Astrocyte of the hippocampus (primary cell): ENCODE measurements around the gene RSPRY1.
"Not testable (repeated sequence)": the region's sequence is repeated elsewhere in the genome, so short reads cannot be mapped to it uniquely, and the experiment has no call there.

ENCODE experiments used
- DNase-seq: peaks from one replicate; pipeline ENCODE4 v3.0.0; 2011; ENCODE audit warnings: low read depth, low spot score

Gene RSPRY1

GRCh38 chr16:57271867-57272495 lies 85.9 kb downstream of the RSPRY1 start:
- no peak for DNase-seq

- DNase-seq, result no peak
These were observed 87.2 kb downstream of the RSPRY1 start for GRCh38 chr16:57273359-57273758.

GRCh38 chr16:57273826-57274225 lies 87.7 kb downstream of the RSPRY1 start:
- DNase-seq, result no peak

- not testable (repeated sequence) for DNase-seq
These were observed 89.8 kb downstream of the RSPRY1 start for GRCh38 chr16:57275946-57276345.

GRCh38 chr16:57276596-57276995 lies 90.5 kb downstream of the RSPRY1 start:
- DNase-seq, result no peak

GRCh38 chr16:57277586-57277985 lies 91.5 kb downstream of the RSPRY1 start:
- peak; percentile 79 for DNase-seq

- DNase-seq, result no peak
These were observed 92.4 kb downstream of the RSPRY1 start for GRCh38 chr16:57278494-57278893.

GRCh38 chr16:57279780-57280638 lies 93.9 kb downstream of the RSPRY1 start:
- no peak for DNase-seq

GRCh38 chr16:57281791-57282190 lies 95.7 kb downstream of the RSPRY1 start:
- DNase-seq, result no peak

- DNase-seq, result no peak
These were observed 96.5 kb downstream of the RSPRY1 start for GRCh38 chr16:57282510-57283213.

GRCh38 chr16:57283214-57283958 lies 97.3 kb downstream of the RSPRY1 start:
- DNase-seq, result no peak

GRCh38 chr16:57283959-57284208 lies 97.8 kb downstream of the RSPRY1 start:
- DNase-seq, result no peak

GRCh38 chr16:57284209-57284951 lies 98.3 kb downstream of the RSPRY1 start, which contains the start of gene PLLP:
Gene PLLP, minus strand, starts transcription at chr16:57284672. Its CDS starts 132 bp downstream, at chr16:57284540.
- DNase-seq, result peak; percentile 57

- no peak for DNase-seq
These were observed 98.8 kb downstream of the RSPRY1 start for GRCh38 chr16:57284952-57285363.

GRCh38 chr16:57285379-57285778 lies 99.2 kb downstream of the RSPRY1 start:
- DNase-seq, result no peak

GRCh38 chr16:57289391-57290257 lies 103.5 kb downstream of the RSPRY1 start:
- DNase-seq, result peak; percentile 23
